ENCODE measurements around the gene ELK3.

DNA sequence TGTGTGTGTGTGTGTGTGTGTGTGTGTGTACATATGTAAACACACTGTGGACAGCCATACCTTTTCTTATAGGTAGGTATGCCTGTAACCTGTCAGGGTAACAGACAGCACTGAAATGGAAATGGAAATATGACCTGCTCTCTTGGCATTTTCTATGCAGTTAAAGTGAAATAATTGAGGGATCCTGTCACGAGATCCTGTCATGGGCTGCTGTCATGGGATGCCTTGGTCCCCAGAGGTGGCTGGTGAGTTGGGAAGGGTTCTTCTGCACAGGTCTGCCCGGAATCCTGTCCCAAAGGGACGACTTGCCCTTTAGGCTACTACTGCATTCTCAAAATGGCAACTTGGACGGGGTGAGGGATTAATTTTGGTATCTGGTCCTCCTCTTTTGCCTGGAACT lies 47.3 kb downstream of the ELK3 start:
- TF ChIP-seq, protein P1, sequence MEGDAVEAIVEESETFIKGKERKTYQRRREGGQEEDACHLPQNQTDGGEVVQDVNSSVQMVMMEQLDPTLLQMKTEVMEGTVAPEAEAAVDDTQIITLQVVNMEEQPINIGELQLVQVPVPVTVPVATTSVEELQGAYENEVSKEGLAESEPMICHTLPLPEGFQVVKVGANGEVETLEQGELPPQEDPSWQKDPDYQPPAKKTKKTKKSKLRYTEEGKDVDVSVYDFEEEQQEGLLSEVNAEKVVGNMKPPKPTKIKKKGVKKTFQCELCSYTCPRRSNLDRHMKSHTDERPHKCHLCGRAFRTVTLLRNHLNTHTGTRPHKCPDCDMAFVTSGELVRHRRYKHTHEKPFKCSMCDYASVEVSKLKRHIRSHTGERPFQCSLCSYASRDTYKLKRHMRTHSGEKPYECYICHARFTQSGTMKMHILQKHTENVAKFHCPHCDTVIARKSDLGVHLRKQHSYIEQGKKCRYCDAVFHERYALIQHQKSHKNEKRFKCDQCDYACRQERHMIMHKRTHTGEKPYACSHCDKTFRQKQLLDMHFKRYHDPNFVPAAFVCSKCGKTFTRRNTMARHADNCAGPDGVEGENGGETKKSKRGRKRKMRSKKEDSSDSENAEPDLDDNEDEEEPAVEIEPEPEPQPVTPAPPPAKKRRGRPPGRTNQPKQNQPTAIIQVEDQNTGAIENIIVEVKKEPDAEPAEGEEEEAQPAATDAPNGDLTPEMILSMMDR (IDR thresholded peaks at IDR 0.05 in 8 of 11, conservative IDR thresholded peaks at IDR 0.05 in 3 of 11): no peak
- TF ChIP-seq POLR2A (IDR thresholded peaks at IDR 0.05): no peak

Measured in spleen (tissue), 7 donors.